GM21526 (cell line): ENCODE results near the gene DDAH2.

ENCODE experiments used
- ATAC-seq: cut with Tn5 transposase; IDR thresholded peaks from one replicate; pipeline ENCODE4 v1.9.1; 2021; ENCODE audit warnings: moderate library complexity; ENCODE audit not compliant: unreplicated experiment, low FRiP score

Gene DDAH2

GRCh38 chr6:31734247-31734820 is 5.2 kb upstream of the DDAH2 start:
- ATAC-seq: no peak

GRCh38 chr6:31733734-31734133 is 4.6 kb upstream of the DDAH2 start:
- ATAC-seq: no peak

GRCh38 chr6:31732029-31732428 is 2.9 kb upstream of the DDAH2 start:
- no peak for ATAC-seq

- no peak for ATAC-seq
These were observed 1.6 kb upstream of the DDAH2 start for GRCh38 chr6:31730631-31731086.

- no peak for ATAC-seq
These were observed 1.0 kb upstream of the DDAH2 start for GRCh38 chr6:31729979-31730630.

GRCh38 chr6:31729515-31729978 is 448 bp upstream of the DDAH2 start:
- ATAC-seq: no peak

GRCh38 chr6:31727717-31728671 is 1.1 kb downstream of the DDAH2 start:
- no peak for ATAC-seq

GRCh38 chr6:31727034-31727716 is 1.9 kb downstream of the DDAH2 start:
- no peak for ATAC-seq

GRCh38 chr6:31725502-31726350 is 3.4 kb downstream of the DDAH2 start:
- no peak for ATAC-seq

- no peak for ATAC-seq
These were observed 5.0 kb downstream of the DDAH2 start for GRCh38 chr6:31723980-31724691.

GRCh38 chr6:31723245-31723979 is 5.7 kb downstream of the DDAH2 start, which contains the start of gene MPIG6B:
MPIG6B (plus strand) TSS chr6:31723373; CDS start chr6:31723384, 11 bp downstream.
- ATAC-seq: no peak

- ATAC-seq: no peak
These were observed 6.9 kb downstream of the DDAH2 start for GRCh38 chr6:31722173-31722572.

GRCh38 chr6:31721351-31722020 is 7.6 kb downstream of the DDAH2 start, which contains the start of gene LY6G6C:
LY6G6C (minus strand) TSS chr6:31721746; CDS start chr6:31721679, 67 bp downstream.
- ATAC-seq: no peak

- no peak for ATAC-seq
These were observed 8.8 kb downstream of the DDAH2 start for GRCh38 chr6:31720196-31720770.

GRCh38 chr6:31719001-31719400 is 10.1 kb downstream of the DDAH2 start:
- no peak for ATAC-seq

- no peak for ATAC-seq
These were observed 10.8 kb downstream of the DDAH2 start for GRCh38 chr6:31718265-31718664.

GRCh38 chr6:31717499-31718222 is 11.4 kb downstream of the DDAH2 start:
- no peak for ATAC-seq
